IPS DF 6.9 (cell line): ENCODE results near the gene POTEF.
"Not testable (repeated sequence)": the region's sequence is repeated elsewhere in the genome, so short reads cannot be mapped to it uniquely, and the experiment has no call there.

Experiments used
- DNase-seq: peaks from one replicate; pipeline ENCODE4 v3.0.0-alpha.2; 2013; ENCODE audit warnings: low read depth, low spot score
- H3K27ac ChIP-seq: one replicate; pipeline ENCODE4 v1.5.1; 2013; ENCODE audit warnings: low read length, control low read depth
- H3K27me3 ChIP-seq: 2 replicates; pipeline ENCODE4 v1.6.1; 2013; ENCODE audit warnings: mild to moderate bottlenecking, low read length; ENCODE audit not compliant: control insufficient read depth, insufficient read depth
- H3K36me3 ChIP-seq: 2 replicates; pipeline ENCODE4 v1.6.1; 2013; ENCODE audit warnings: low read length; ENCODE audit not compliant: control insufficient read depth, insufficient read depth
- H3K4me1 ChIP-seq: 2 replicates; pipeline ENCODE4 v1.6.1; 2013; ENCODE audit warnings: low read length; ENCODE audit not compliant: control insufficient read depth, insufficient read depth
- H3K4me3 ChIP-seq: 2 replicates; pipeline ENCODE4 v1.5.1; 2013; ENCODE audit warnings: mild to moderate bottlenecking, low read length
- H3K9me3 ChIP-seq: 2 replicates; pipeline ENCODE4 v1.6.1; 2013; ENCODE audit warnings: low read length, inconsistent platforms; ENCODE audit not compliant: control insufficient read depth, insufficient read depth
- WGBS: extraction: QIAGEN DNeasy Blood & Tissue Kit; methylation state at CpG from one replicate; pipeline ENCODE4 v1.1.7; 2013; ENCODE audit warnings: mixed read lengths, missing lambda C conversion rate; ENCODE audit not compliant: insufficient read length, insufficient coverage; 5-methylcytosine and 5-hydroxymethylcytosine counted together

Gene POTEF

GRCh38 chr2:130152816-130153595 is 24.0 kb upstream of the POTEF start:
- H3K36me3 ChIP-seq, result peaks cover 23% of the 10 kb centered on the region
- no peaks in the 10 kb centered on the region for H3K4me1 ChIP-seq
- no peak for DNase-seq
- no peaks in the 10 kb centered on the region for H3K9me3 ChIP-seq
- H3K4me3 ChIP-seq, result no peak overlapping the region
- H3K27me3 ChIP-seq, result no peaks in the 10 kb centered on the region
- no peak overlapping the region for H3K27ac ChIP-seq
- no CpG with 5 or more reads among the region's 25 CpGs for WGBS

- H3K27ac ChIP-seq, H3K27me3 ChIP-seq, DNase-seq, H3K9me3 ChIP-seq, H3K4me3 ChIP-seq, H3K4me1 ChIP-seq: not testable (repeated sequence)
- peaks cover 23% of the 10 kb centered on the region for H3K36me3 ChIP-seq
- WGBS, result no CpG with 5 or more reads among the region's 27 CpGs
Observed at GRCh38 chr2:130152136-130152815, 23.3 kb upstream of the POTEF start.

- DNase-seq, H3K9me3 ChIP-seq, H3K4me1 ChIP-seq, H3K27ac ChIP-seq, H3K4me3 ChIP-seq, H3K27me3 ChIP-seq: not testable (repeated sequence)
- H3K36me3 ChIP-seq, result peaks cover 23% of the 10 kb centered on the region
- no CpG with 5 or more reads among the region's 5 CpGs for WGBS
Observed at GRCh38 chr2:130151145-130151512, 22.1 kb upstream of the POTEF start.

GRCh38 chr2:130150181-130151144 is 21.4 kb upstream of the POTEF start:
- Histone ChIP-seq H3K4me1 (no peaks in the 10 kb centered on the region), H3K9me3 (no peaks in the 10 kb centered on the region), H3K4me3 (no peak overlapping the region), H3K36me3 (peaks cover 21% of the 10 kb centered on the region), H3K27me3 (no peaks in the 10 kb centered on the region), H3K27ac (no peak overlapping the region)
- no CpG with 5 or more reads among the region's 23 CpGs for WGBS
- no peak for DNase-seq

GRCh38 chr2:130148515-130148914 is 19.5 kb upstream of the POTEF start:
- H3K9me3 ChIP-seq, H3K27me3 ChIP-seq, H3K27ac ChIP-seq, H3K4me1 ChIP-seq, H3K4me3 ChIP-seq, DNase-seq: not testable (repeated sequence)
- no CpG with 5 or more reads among the region's 6 CpGs for WGBS
- H3K36me3 ChIP-seq, result peaks cover 13% of the 10 kb centered on the region

- no CpG with 5 or more reads among the region's 30 CpGs for WGBS
- not testable (repeated sequence) for H3K4me1 ChIP-seq, H3K27me3 ChIP-seq, DNase-seq, H3K9me3 ChIP-seq, H3K27ac ChIP-seq, H3K36me3 ChIP-seq
- peak within 1 kb of the TSS; percentile 50; the same call in 1 of the 2 replicates for H3K4me3 ChIP-seq
Observed at GRCh38 chr2:130145006-130145414, 16.0 kb upstream of the POTEF start, which contains the start of gene CCDC74B. Gene CCDC74B (minus strand): TSS chr2:130145112. CDS start chr2:130144996, 116 bp downstream.

GRCh38 chr2:130143266-130144039 is 14.4 kb upstream of the POTEF start:
- H3K36me3 ChIP-seq, H3K27me3 ChIP-seq, DNase-seq, H3K4me1 ChIP-seq, H3K9me3 ChIP-seq, H3K27ac ChIP-seq: not testable (repeated sequence)
- WGBS, result no CpG with 5 or more reads among the region's 28 CpGs
- peak overlapping the region; percentile 50; the same call in 1 of the 2 replicates for H3K4me3 ChIP-seq

GRCh38 chr2:130142396-130143265 is 13.6 kb upstream of the POTEF start:
- H3K9me3 ChIP-seq, H3K27me3 ChIP-seq, H3K36me3 ChIP-seq, DNase-seq, H3K4me1 ChIP-seq, H3K4me3 ChIP-seq, H3K27ac ChIP-seq: not testable (repeated sequence)
- no CpG with 5 or more reads among the region's 13 CpGs for WGBS

GRCh38 chr2:130141645-130142370 is 12.8 kb upstream of the POTEF start:
- not testable (repeated sequence) for H3K27ac ChIP-seq, H3K36me3 ChIP-seq, H3K9me3 ChIP-seq, H3K27me3 ChIP-seq, H3K4me1 ChIP-seq, H3K4me3 ChIP-seq, DNase-seq
- no CpG with 5 or more reads among the region's 22 CpGs for WGBS
